SK-N-SH treated with all-trans-retinoic acid at 6 μM for 48 hours (cell line): Measurements from ENCODE around the gene CYP4F22.

Experiments used
- ESRRG ChIP-seq: fragments of 250-450 bp; sonication (Bioruptor Pico); IDR thresholded peaks from 2 replicates; pipeline ENCODE4 v1.6.1; 2021; ENCODE audit warnings: mild to moderate bottlenecking
- ISL1 ChIP-seq: fragments of 250-450 bp; sonication (Bioruptor Pico); IDR thresholded peaks from 2 replicates; pipeline ENCODE4 v2.1.2; 2022; ENCODE audit warnings: mild to moderate bottlenecking, moderate library complexity
- OSR1 ChIP-seq: fragments of 250-450 bp; sonication (Bioruptor Pico); IDR thresholded peaks from 2 replicates; pipeline ENCODE4 v1.8.0; 2022; ENCODE audit warnings: moderate library complexity, mild to moderate bottlenecking, inconsistent platforms
- PATZ1 ChIP-seq: fragments of 250-450 bp; sonication (Bioruptor Pico); IDR thresholded peaks from 2 replicates; pipeline ENCODE4 v1.8.0; 2020; ENCODE audit warnings: mild to moderate bottlenecking, moderate library complexity, borderline replicate concordance
- ZC3H10 ChIP-seq: fragments of 250-450 bp; sonication (Bioruptor Pico); IDR thresholded peaks from 2 replicates; pipeline ENCODE4 v1.5.1; 2021; ENCODE audit warnings: mild to moderate bottlenecking, moderate library complexity
- ZFP30 ChIP-seq: fragments of 450-650 bp; formaldehyde crosslinking; IDR thresholded peaks from 2 replicates; pipeline ENCODE4 v1.5.0; 2022; ENCODE audit warnings: mild to moderate bottlenecking, moderate library complexity
- ZNF565 ChIP-seq: fragments of 450-650 bp; formaldehyde crosslinking; conservative IDR thresholded peaks from 2 replicates; pipeline ENCODE4 v1.5.0; 2020; ENCODE audit warnings: low read depth, mild to moderate bottlenecking, moderate library complexity
- ZNF70 ChIP-seq: fragments of 450-650 bp; formaldehyde crosslinking; IDR thresholded peaks from 2 replicates; pipeline ENCODE4 v1.5.0; 2020; ENCODE audit warnings: mild to moderate bottlenecking, moderate library complexity

- TF ChIP-seq ZNF70 (CRISPR knock-in tag) (no peak), ZC3H10 (CRISPR knock-in tag) (no peak), ISL1 (no peak), OSR1 (CRISPR knock-in tag) (no peak), ESRRG (CRISPR knock-in tag) (no peak), ZNF565 (no peak), ZFP30 (CRISPR knock-in tag) (no peak), PATZ1 (CRISPR knock-in tag) (no peak)
Measured at GRCh38 chr19:15544283-15544682, 36.0 kb downstream of the CYP4F22 start.
